ENCODE data around the gene JOSD1.

The JOSD1 gene

DNA sequence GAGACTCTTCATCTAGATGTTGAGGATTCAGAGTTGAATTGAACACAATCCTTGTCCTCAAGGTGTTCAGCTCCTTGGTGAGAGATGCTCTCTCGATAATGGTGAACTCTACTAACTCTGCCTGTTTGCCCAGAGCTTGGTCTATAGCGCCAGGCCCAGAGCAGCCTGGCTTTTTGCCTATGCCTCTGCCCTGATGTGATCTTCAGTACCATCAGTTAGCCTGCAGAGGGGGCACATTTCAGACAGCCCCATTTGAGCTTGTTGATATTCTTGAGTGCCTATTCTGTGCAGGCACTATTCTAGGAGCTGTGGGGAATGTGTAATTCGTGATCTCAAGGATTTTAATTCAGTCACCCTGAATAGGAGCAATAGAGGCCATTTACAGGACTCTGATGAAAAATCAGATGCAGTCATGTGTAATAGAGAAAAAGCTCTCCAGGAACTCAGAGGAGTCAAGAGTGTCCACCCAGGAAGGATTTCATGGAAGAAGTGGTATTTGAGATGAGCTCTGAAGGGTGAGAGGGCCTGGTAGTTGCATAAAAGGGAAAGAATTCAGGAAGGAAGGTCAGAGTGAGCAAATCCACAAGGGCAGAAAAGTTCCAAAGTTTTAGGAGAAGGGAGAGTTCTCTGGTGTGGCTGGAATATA lies 24.3 kb upstream of the JOSD1 start:
- no peaks in the 10 kb centered on the region for H3K9me3 ChIP-seq (ENCODE audit: insufficient read depth, low read length, severe bottlenecking)
- H2AFZ ChIP-seq (ENCODE audit: low read depth, low read length) = no peak overlapping the region
- DNase-seq = peak; percentile 45
- H3K36me3 ChIP-seq (ENCODE audit: insufficient read depth, low read length) = peaks cover 96% of the 10 kb centered on the region
- no peak overlapping the region for H3K9ac ChIP-seq (ENCODE audit: low read depth, low read length)
- no peak overlapping the region for H3K27ac ChIP-seq (ENCODE audit: low read length)
- no peaks in the 10 kb centered on the region for H3K27me3 ChIP-seq (ENCODE audit: insufficient read depth, low read length, poor library complexity)
- peak; percentile 84 for ATAC-seq (ENCODE audit: insufficient read depth, low read depth)
- H4K20me1 ChIP-seq (ENCODE audit: insufficient read depth, low read length) = peaks cover 25% of the 10 kb centered on the region
- H3K4me2 ChIP-seq (ENCODE audit: insufficient read depth, low read length) = no peak overlapping the region
- no peak overlapping the region for H3K4me3 ChIP-seq (ENCODE audit: low read depth in 1 of 2, low read length in 2 of 2)
- TF ChIP-seq EZH2 (IDR thresholded peaks at IDR 0.05; ENCODE audit: borderline replicate concordance, low read depth, low read length, severe bottlenecking) = no peak
- TF ChIP-seq, protein P1, sequence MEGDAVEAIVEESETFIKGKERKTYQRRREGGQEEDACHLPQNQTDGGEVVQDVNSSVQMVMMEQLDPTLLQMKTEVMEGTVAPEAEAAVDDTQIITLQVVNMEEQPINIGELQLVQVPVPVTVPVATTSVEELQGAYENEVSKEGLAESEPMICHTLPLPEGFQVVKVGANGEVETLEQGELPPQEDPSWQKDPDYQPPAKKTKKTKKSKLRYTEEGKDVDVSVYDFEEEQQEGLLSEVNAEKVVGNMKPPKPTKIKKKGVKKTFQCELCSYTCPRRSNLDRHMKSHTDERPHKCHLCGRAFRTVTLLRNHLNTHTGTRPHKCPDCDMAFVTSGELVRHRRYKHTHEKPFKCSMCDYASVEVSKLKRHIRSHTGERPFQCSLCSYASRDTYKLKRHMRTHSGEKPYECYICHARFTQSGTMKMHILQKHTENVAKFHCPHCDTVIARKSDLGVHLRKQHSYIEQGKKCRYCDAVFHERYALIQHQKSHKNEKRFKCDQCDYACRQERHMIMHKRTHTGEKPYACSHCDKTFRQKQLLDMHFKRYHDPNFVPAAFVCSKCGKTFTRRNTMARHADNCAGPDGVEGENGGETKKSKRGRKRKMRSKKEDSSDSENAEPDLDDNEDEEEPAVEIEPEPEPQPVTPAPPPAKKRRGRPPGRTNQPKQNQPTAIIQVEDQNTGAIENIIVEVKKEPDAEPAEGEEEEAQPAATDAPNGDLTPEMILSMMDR (IDR thresholded peaks at IDR 0.05; ENCODE audit: borderline replicate concordance, extremely low read depth, low read length, poor library complexity, severe bottlenecking) = peak; percentile 68
- no peaks in the 10 kb centered on the region for H3K79me2 ChIP-seq (ENCODE audit: insufficient read depth, low read length)
- no peaks in the 10 kb centered on the region for H3K4me1 ChIP-seq (ENCODE audit: insufficient read depth, low read length)

DNA sequence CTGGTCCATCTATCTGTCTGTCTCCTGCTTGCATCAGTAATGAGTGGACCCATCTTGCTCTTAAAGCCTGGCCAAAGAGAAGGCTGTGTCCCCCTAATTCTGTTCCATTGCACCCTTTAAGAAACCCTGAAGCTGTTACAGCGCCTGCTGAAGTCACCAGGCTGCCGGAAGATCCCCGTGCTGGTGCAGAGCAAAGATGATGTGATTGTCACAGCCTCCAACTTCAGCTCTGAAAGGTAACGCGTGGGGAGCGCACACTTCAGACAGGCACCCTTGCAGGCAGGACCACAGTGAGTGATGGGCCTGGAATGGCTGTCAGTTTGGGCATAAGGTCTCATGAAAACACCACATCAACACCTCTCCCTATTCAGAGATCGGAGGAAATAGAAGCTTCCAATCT lies 23.4 kb upstream of the JOSD1 start:
- H3K36me3 ChIP-seq (ENCODE audit: insufficient read depth, low read length) = peaks cover 91% of the 10 kb centered on the region

DNA sequence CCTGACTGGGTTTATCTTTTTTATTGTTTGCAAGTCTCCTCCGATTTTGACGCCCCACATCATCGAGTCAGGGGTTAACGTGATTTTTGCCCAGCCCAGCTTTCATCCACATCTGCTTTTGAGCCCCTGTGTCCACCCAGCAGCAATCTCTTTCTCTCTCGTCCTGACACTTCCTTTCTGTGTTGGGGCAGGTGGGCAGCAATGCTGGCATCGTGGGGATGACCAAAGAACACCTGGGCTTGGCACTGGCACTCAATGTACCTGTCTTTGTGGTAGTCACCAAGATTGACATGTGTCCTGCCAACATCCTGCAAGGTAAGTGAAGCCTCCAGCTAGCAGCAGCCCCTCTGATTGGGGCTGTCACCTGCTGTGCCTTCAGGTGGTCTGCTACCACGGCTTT lies 20.8 kb upstream of the JOSD1 start:
- Histone ChIP-seq H3K36me3 (ENCODE audit: insufficient read depth, low read length) (peaks cover 88% of the 10 kb centered on the region), H4K20me1 (ENCODE audit: insufficient read depth, low read length) (peaks cover 16% of the 10 kb centered on the region), H3K4me2 (ENCODE audit: insufficient read depth, low read length) (no peak overlapping the region), H3K4me3 (ENCODE audit: low read depth in 1 of 2, low read length in 2 of 2) (no peak overlapping the region), H3K27me3 (ENCODE audit: insufficient read depth, low read length, poor library complexity) (no peaks in the 10 kb centered on the region), H3K9ac (ENCODE audit: low read depth, low read length) (no peak overlapping the region), H2AFZ (ENCODE audit: low read depth, low read length) (no peak overlapping the region), H3K79me2 (ENCODE audit: insufficient read depth, low read length) (peaks cover 18% of the 10 kb centered on the region), H3K9me3 (ENCODE audit: insufficient read depth, low read length, severe bottlenecking) (no peaks in the 10 kb centered on the region), H3K27ac (ENCODE audit: low read length) (no peak overlapping the region), H3K4me1 (ENCODE audit: insufficient read depth, low read length) (no peaks in the 10 kb centered on the region)
- TF ChIP-seq, protein P1 (IDR thresholded peaks at IDR 0.05; ENCODE audit: borderline replicate concordance, extremely low read depth, low read length, poor library complexity, severe bottlenecking) = no peak
- ATAC-seq (ENCODE audit: insufficient read depth, low read depth) (no peak), DNase-seq (no peak)

More for the DNA sequence above, 23.4 kb upstream of the JOSD1 start:
- Histone ChIP-seq H3K4me2 (ENCODE audit: insufficient read depth, low read length) (no peak overlapping the region), H4K20me1 (ENCODE audit: insufficient read depth, low read length) (peaks cover 23% of the 10 kb centered on the region), H3K4me1 (ENCODE audit: insufficient read depth, low read length) (no peaks in the 10 kb centered on the region), H3K79me2 (ENCODE audit: insufficient read depth, low read length) (no peaks in the 10 kb centered on the region), H2AFZ (ENCODE audit: low read depth, low read length) (no peak overlapping the region), H3K4me3 (ENCODE audit: low read depth in 1 of 2, low read length in 2 of 2) (no peak overlapping the region), H3K9me3 (ENCODE audit: insufficient read depth, low read length, severe bottlenecking) (no peaks in the 10 kb centered on the region), H3K27ac (ENCODE audit: low read length) (no peak overlapping the region), H3K9ac (ENCODE audit: low read depth, low read length) (no peak overlapping the region), H3K27me3 (ENCODE audit: insufficient read depth, low read length, poor library complexity) (no peaks in the 10 kb centered on the region)
- DNase-seq (no peak), ATAC-seq (ENCODE audit: insufficient read depth, low read depth) (no peak)
- TF ChIP-seq EZH2 (IDR thresholded peaks at IDR 0.05; ENCODE audit: borderline replicate concordance, low read depth, low read length, severe bottlenecking) = no peak
- TF ChIP-seq, protein P1 (IDR thresholded peaks at IDR 0.05; ENCODE audit: borderline replicate concordance, extremely low read depth, low read length, poor library complexity, severe bottlenecking) = no peak

Measured in DND-41 (cell line).